DMS 273 (cell line): ENCODE results near the gene RUFY4.
"Not testable (repeated sequence)": the region's sequence is repeated elsewhere in the genome, so short reads cannot be mapped to it uniquely, and the experiment has no call there.

Experiments used
- DNase-seq: peaks from one replicate; lab custom pipeline; 2025; ENCODE audit not compliant: unreplicated experiment; lab: John Stamatoyannopoulos, UW

RUFY4 gene

GRCh38 chr2:218031261-218031660 is 37.8 kb upstream of the RUFY4 start:
- DNase-seq, result no peak

GRCh38 chr2:218031771-218032257 is 37.2 kb upstream of the RUFY4 start:
- no peak for DNase-seq

GRCh38 chr2:218032336-218033171 is 36.5 kb upstream of the RUFY4 start:
- peak; percentile 33 for DNase-seq

GRCh38 chr2:218033208-218033589 is 35.9 kb upstream of the RUFY4 start:
- no peak for DNase-seq

DNA sequence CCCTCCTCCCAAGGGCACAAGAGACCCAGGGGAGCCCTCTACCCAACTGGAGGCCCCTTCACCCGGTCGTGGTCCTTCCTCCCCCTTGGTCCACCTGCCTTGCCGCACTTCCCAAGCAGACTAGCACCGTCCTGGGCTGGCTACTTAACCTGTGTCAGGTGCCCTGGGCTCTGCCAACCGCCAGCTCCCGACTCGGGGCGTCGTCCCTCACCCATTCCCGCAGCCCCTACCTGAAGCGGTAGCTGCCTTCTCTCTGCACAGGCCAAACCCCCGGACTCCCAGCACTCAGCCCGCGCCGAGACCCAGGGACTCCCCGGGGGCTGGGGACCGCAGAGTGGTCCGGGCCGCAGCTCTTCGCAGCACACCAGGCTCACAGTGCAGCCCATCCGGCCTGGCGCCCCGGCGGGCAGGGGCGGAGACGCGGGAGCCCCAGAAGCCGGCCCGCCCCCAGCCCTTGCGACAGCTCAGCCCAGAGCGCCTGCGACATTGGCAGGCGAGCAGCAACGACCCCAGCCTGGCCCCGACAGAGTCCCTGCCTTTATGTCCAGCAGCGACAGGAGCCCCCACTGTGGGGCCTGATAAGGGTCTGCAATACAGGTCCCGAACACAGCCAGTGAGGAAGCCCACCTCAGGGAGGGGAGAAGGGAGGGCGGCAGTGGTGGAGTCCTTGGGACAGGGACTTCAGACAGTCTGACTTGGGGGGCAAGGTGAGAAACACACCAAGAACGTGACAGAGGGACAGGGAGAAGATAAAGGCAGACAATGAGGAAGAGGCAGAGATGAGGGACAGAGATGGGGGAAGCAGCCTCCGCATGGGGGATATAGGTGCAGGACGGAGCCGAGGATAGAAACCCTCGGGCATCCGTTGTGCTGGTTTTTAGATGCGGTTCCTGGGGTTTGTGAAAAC is 35.2 kb upstream of the RUFY4 start:
- no peak for DNase-seq

DNA sequence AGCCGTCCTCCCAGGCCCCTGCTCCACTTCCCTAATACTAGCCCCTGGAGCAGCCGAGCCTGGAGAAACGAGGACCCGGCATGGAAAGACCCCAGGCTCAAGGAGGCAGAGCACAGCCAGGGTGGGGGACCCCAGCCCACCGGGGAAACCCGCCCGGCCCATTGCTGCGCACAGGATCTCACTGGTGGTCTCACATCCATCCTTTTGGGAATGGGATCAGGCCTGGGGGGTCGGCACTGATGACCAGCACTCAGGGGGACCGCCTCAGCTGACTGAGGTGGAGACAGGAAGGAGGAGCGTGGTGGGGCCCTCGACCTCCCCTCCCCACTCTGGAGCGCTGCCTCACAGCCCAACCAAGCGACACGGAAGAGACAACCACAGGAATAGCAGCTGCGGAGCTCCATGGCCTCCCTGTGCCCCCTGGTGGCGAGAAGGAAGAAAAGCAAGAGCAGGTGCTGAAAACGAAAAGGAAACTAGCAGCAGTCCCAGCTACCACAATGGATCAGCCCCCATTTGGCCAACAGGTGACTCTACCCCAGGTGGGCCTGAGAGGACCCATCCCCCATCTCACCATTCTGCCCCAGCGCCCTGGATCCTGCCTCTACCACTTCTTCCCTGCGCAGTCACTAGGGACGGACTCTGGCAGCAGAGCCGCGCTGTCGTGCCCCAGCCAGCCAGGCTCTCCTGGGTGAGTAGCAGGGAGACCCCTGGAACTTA is 34.4 kb upstream of the RUFY4 start:
- DNase-seq, result peak; percentile 72

DNA sequence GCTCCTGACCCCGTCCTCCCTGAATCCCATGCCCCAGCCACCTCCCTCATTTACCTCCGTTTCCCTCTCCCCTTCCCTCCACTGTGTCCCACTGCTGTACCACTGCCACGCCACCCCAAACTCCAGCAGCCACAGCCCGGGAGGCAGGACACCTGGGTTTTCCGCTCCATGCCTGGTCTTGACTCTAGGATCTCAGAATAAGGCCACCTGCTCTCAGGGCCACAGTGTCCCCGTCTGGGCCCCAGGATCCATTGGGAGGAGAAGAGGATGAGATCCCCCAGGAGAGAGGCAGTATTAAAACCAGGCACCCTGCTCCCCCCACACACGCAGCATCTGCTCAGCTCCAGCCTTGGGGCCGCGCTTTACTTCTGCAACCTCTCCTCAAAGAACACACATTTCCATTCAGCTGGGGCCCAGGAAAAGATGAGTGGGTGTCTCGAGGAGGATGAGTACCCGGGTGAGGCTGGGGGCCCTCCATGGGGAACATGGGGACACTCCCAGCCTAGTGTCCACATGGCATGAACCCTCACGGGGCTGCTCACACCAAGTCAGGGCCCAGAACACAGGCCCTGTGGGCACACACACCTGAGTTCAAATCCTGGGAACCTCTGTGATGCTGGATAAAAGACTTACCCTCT is 33.5 kb upstream of the RUFY4 start:
- DNase-seq, result no peak

DNA sequence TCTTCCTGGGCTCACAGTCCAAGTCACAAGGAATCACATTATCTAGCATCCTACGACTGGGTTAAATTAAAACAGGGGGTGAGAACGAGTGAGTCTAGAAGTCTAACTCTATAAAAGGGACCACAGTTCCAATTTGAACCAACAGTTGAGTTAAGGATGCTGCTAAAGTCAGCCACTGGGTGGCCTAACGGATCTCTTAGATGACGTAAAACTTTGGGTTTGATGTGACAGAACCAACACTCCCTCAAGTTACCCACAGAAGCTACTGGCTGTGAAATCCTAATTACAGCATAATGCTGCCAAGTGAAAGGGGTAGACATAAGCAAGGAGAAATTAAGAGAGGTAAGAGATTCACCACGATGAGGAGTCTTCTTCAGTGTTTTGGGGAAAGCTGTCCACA is 32.7 kb upstream of the RUFY4 start:
- peak; percentile 24 for DNase-seq

DNA sequence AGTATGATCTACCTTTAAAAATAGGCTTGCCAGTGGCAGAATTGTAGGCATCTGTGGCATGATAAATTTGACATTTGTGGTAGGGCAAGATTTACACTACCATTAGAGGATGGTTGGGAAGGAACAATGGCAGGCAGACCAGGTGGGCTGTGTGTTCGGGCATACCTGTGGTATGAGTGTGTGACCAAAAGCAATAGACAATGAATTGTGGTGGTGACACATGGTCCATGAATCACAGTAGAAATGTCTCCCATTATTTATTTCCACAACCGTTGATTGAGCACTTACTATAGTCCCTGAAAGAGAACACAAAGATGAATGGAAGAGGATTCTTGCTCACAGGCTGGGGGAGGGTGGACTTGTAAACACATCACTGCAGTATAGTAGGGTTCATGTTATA is 29.9 kb upstream of the RUFY4 start:
- no peak for DNase-seq

- no peak for DNase-seq
Observed at GRCh38 chr2:218040883-218041282, 28.2 kb upstream of the RUFY4 start.

GRCh38 chr2:218041302-218042168 is 27.5 kb upstream of the RUFY4 start:
- no peak for DNase-seq

DNA sequence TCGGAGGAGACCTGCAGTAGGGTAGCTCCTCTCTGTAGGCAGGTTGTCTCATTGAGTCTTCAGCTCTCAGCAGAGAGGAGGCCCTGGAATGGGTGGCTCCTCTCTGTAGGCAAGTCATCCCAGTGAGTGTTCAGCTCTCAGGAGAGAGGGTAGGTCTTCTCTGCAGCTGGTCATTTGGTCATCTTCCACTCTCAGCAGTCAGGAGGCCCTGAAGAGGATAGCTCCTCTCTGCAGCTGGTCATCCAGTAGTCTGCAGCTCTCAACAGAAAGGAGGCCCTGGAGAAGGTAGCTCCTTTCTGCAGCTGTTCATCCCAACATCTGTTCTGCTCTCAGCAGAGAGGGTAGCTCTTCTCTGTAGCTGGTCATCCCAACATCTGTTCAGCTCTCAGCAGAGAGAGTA is 26.0 kb upstream of the RUFY4 start:
- DNase-seq, result no peak

DNA sequence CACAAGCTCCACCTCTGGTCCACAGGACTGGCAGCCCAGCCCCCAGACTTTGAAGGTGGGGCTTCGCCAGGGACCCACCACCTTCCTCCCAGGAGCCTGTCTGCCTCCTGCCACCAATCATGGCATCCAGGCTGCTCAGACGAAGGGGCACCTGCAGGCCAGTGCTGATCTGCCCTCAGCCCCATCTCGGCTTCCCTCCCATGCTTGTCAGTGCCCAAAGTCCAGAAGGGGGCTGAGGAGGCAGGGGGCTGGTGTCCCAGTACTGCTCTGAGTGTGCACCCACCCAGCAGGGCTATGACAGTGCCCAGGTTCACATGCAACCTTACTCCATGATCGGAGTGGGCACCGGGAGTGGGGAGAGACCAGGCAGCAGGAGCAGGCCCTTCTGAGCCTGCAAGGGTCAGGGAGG is 25.3 kb upstream of the RUFY4 start:
- no peak for DNase-seq

- DNase-seq, result not testable (repeated sequence)
Observed at GRCh38 chr2:218044599-218044998, 24.5 kb upstream of the RUFY4 start.

GRCh38 chr2:218046238-218046637 is 22.8 kb upstream of the RUFY4 start:
- DNase-seq, result no peak

- no peak for DNase-seq
Observed at GRCh38 chr2:218047536-218048225, 21.4 kb upstream of the RUFY4 start.

DNA sequence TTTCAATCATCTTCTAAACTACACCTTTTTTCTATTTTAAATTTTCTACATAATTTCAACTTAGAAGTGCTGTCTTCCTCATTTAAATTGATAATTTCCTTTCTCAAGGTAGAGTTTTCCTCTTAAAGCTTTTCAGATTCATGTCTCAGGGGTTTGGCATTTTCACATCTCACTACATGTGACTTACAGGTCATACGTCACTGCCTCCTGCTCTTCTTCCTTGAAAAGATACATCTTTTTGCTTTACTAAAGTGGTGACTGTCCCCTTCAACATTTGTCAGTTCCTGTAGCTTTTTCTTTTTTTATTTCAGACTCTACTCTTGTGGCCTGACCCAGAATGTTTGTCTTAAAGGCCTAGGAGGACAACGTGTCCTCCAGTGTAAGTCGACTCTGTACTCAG is 17.1 kb upstream of the RUFY4 start:
- DNase-seq, result no peak

GRCh38 chr2:218059289-218059688 is 9.8 kb upstream of the RUFY4 start:
- no peak for DNase-seq

DNA sequence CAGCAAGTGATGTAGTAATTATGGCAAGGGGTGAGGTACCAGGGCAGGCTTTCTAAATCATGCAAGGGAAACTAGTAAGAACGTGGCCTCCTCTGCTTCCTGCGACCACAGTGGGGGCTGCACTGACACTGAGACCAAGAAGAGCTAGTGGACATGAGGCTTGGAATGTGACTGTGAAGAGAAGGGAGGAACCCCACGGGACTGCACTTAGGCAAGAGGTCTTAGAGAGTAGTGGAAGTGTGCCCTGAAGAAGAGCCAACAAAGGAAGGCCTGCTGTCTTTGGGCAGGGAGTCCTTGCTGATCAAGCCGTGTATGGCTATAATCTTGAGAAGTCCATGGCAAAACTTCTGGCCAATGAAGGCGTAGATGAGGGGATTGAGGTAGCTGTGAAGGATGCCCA is 8.9 kb upstream of the RUFY4 start:
- no peak for DNase-seq
